Vagina (tissue), 2 donors: ENCODE measurements around the gene RANBP3. TPM values are rescaled to one million over a fixed set of nuclear protein-coding genes. Genes with fewer than 3 reads are reported as not detected.
"Not testable (repeated sequence)": the region's sequence is repeated elsewhere in the genome, so short reads cannot be mapped to it uniquely, and the experiment has no call there.

ENCODE experiments used
- DNase-seq, 2 donors: peaks; one replicate each; pipeline ENCODE4 v3.0.0-alpha.2; 2017; ENCODE audit errors: extremely low spot score in 2 of 2
- H3K27ac ChIP-seq: fragments of 200-600 bp; sonication (generic); one replicate; pipeline ENCODE4 v1.5.1; 2019
- H3K27me3 ChIP-seq: fragments of 200-600 bp; sonication (generic); one replicate; pipeline ENCODE4 v1.5.1; 2019
- H3K36me3 ChIP-seq, 2 donors: fragments of 200-600 bp; sonication (generic); one replicate each; pipeline ENCODE4 v1.5.1; 2017 to 2019
- H3K4me1 ChIP-seq: fragments of 200-600 bp; sonication (generic); one replicate; pipeline ENCODE4 v1.5.1; 2019
- H3K4me3 ChIP-seq, 2 donors: fragments of 200-600 bp; sonication (generic); 1 replicate in 1 of 2; 2 replicates in 1 of 2; pipeline ENCODE4 v1.5.1; 2016 to 2019
- H3K9me3 ChIP-seq: fragments of 200-600 bp; sonication (generic); one replicate; pipeline ENCODE4 v1.5.1; 2019
- CTCF ChIP-seq, 3 experiments: fragments of 450-650 bp in 2 of 3; fragments of 200-600 bp in 1 of 3; sonication (generic) in 1 of 3; IDR thresholded peaks; one replicate each; pipeline ENCODE4 v1.5.1; 2017 to 2019; ENCODE audit warnings: antibody characterized with exemption in 3 of 3, mild to moderate bottlenecking in 2 of 3, moderate library complexity in 2 of 3
- POLR2A ChIP-seq, 2 donors: fragments of 450-650 bp; IDR thresholded peaks; one replicate each; pipeline ENCODE4 v1.6.1; 2017; ENCODE audit warnings: antibody characterized with exemption in 2 of 2, mild to moderate bottlenecking in 2 of 2, moderate library complexity in 2 of 2
- POLR2AphosphoS5 ChIP-seq, 2 donors: sonication (generic); formaldehyde crosslinking; IDR thresholded peaks; one replicate each; pipeline ENCODE4 v1.9.0; 2017; ENCODE audit warnings: antibody characterized with exemption in 2 of 2, mild to moderate bottlenecking in 2 of 2, low read depth in 1 of 2; ENCODE audit not compliant: insufficient read depth in 1 of 2
- intact Hi-C: fragments of 100-400 bp; cut with DNase I; formaldehyde crosslinking; loops from one replicate; pipeline ENCODE4 v1.15.1; 2023
- total RNA-seq: library from RNA; depleted of rRNA; stranded (reverse); fragments of >200 nt; gene quantifications from one replicate; pipeline ENCODE4 v1.2.3, GENCODE V29; 2016

Gene RANBP3
- total RNA-seq, 1 donor from 2014 or later: 110 TPM

DNA sequence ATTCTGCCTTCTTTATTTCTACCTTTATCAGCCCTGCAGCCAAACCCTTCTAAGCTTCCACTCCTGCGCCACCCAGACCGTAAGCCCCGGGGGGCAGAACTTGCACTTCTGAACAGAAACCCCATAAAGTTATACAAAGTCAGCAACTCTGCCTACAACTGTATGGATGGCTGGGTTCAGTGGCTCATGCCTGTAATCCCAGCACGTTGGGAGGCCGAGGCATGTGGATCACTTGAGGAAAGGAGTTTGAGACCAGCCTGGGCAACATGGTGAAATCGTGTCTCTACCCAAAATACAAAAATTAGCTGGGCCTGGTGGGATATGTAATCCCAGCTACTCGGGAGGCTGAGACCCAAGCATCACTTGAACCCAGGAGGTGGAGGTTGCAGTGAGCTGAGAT is 10.4 kb downstream of the RANBP3 start:
- H3K9me3 ChIP-seq: no peaks in the 10 kb centered on the region
- no peaks in the 10 kb centered on the region for H3K36me3 ChIP-seq
- intact Hi-C loops: no loop called here
- peaks cover 81% of the 10 kb centered on the region for H3K4me1 ChIP-seq
- H3K27ac ChIP-seq: peak overlapping the region; percentile 90
- no peak overlapping the region for H3K4me3 ChIP-seq
- no peak for DNase-seq
- H3K27me3 ChIP-seq: no peaks in the 10 kb centered on the region
- no peak for TF ChIP-seq CTCF (IDR thresholded peaks at IDR 0.05)
- no peak for TF ChIP-seq POLR2AphosphoS5 (IDR thresholded peaks at IDR 0.05; ENCODE audit: insufficient read depth in 1 of 2, low read depth in 1 of 2)
- TF ChIP-seq POLR2A (IDR thresholded peaks at IDR 0.05): no peak

DNA sequence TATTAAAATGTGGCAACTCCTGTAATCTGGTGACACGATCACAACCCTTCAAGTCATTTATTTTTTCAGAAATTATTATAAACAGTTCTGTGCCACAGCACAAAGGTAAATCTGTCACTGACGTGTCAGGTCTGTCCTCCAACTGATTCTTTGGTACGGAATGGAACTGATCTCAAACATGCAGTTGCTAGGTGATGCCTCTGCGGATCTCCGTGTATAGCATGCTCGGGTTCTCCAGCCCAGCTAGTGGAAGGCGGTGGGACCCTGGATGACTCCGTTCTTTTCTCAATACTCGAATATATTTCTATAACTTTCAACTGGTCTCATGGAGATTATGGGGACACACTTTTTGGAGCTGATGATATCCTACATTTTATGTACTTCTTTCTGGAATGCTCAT is 11.0 kb downstream of the RANBP3 start:
- Histone ChIP-seq H3K27me3 (no peaks in the 10 kb centered on the region), H3K9me3 (no peaks in the 10 kb centered on the region), H3K36me3 (no peaks in the 10 kb centered on the region), H3K4me1 (peaks cover 84% of the 10 kb centered on the region), H3K27ac (peak overlapping the region; percentile 90), H3K4me3 (no peak overlapping the region)
- intact Hi-C loops: no loop called here
- DNase-seq: no peak
- TF ChIP-seq POLR2A (IDR thresholded peaks at IDR 0.05) (no peak), CTCF (IDR thresholded peaks at IDR 0.05) (no peak), POLR2AphosphoS5 (IDR thresholded peaks at IDR 0.05; ENCODE audit: insufficient read depth in 1 of 2, low read depth in 1 of 2) (no peak)

DNA sequence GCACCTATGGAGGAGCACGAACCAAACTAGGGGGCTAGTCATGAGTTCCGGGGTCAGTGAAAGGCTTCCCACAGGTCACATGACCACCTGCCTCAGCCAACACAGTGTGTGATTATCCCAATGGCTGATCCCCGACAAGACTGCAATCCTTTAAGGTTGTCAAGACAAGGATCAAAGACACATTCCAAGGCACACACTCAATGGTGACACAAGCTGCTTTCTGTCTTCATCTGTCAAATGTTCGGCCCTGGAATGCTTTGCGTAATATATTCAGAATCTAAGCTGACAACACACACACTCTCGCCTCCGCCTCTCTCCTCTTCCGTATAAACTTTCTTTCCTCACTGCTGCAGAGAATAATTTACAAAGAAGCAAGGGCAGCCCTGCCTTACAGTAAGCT is 11.7 kb downstream of the RANBP3 start:
- H3K4me3 ChIP-seq: no peak overlapping the region
- DNase-seq: no peak
- H3K9me3 ChIP-seq: no peaks in the 10 kb centered on the region
- no peaks in the 10 kb centered on the region for H3K36me3 ChIP-seq
- peak overlapping the region; percentile 90 for H3K27ac ChIP-seq
- H3K27me3 ChIP-seq: no peaks in the 10 kb centered on the region
- TF ChIP-seq POLR2AphosphoS5 (IDR thresholded peaks at IDR 0.05; ENCODE audit: insufficient read depth in 1 of 2, low read depth in 1 of 2) (no peak), CTCF (IDR thresholded peaks at IDR 0.05) (no peak), POLR2A (IDR thresholded peaks at IDR 0.05) (no peak)
- intact Hi-C loops: no loop called here
- H3K4me1 ChIP-seq: peaks cover 88% of the 10 kb centered on the region

- DNase-seq: no peak
- Histone ChIP-seq H3K9me3 (no peaks in the 10 kb centered on the region), H3K27me3 (no peaks in the 10 kb centered on the region), H3K36me3 (no peaks in the 10 kb centered on the region), H3K27ac (no peak overlapping the region), H3K4me3 (no peak overlapping the region), H3K4me1 (peaks cover 96% of the 10 kb centered on the region)
- intact Hi-C loops: no loop called here
- TF ChIP-seq CTCF (IDR thresholded peaks at IDR 0.05) (no peak), POLR2AphosphoS5 (IDR thresholded peaks at IDR 0.05; ENCODE audit: insufficient read depth in 1 of 2, low read depth in 1 of 2) (no peak), POLR2A (IDR thresholded peaks at IDR 0.05) (no peak)
Measured at GRCh38 chr19:5964816-5965565, 12.9 kb downstream of the RANBP3 start.

- H3K9me3 ChIP-seq: no peaks in the 10 kb centered on the region
- no peaks in the 10 kb centered on the region for H3K36me3 ChIP-seq
- intact Hi-C loops: no loop called here
- DNase-seq: no peak
- H3K4me3 ChIP-seq: no peak overlapping the region
- H3K27me3 ChIP-seq: no peaks in the 10 kb centered on the region
- no peak for TF ChIP-seq POLR2A (IDR thresholded peaks at IDR 0.05)
- no peak for TF ChIP-seq CTCF (IDR thresholded peaks at IDR 0.05)
- no peak for TF ChIP-seq POLR2AphosphoS5 (IDR thresholded peaks at IDR 0.05; ENCODE audit: insufficient read depth in 1 of 2, low read depth in 1 of 2)
- H3K4me1 ChIP-seq: peaks cover 96% of the 10 kb centered on the region
- no peak overlapping the region for H3K27ac ChIP-seq
Measured at GRCh38 chr19:5963855-5964254, 14.1 kb downstream of the RANBP3 start.

DNA sequence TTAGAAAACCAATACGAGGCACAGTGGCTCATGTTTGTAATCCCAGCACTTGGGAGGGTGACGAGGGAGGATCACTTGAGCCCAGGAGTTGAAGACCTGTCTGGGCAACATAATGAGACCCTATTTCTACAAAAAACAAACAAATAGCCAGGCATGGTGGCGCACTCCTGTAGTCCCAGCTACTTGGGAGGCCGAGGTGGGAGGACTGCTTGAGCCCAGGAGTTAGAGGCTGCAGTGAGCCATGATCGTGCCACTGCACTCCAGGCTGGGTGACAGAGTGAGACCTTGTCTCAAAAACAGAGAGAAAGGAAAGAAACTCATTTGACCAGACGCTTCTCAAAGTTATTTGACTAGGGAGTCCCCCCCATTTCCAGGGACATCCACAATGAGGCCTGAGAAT is 14.7 kb downstream of the RANBP3 start:
- H3K27ac ChIP-seq, H3K9me3 ChIP-seq, intact Hi-C loops, H3K36me3 ChIP-seq, H3K27me3 ChIP-seq, H3K4me3 ChIP-seq, DNase-seq: not testable (repeated sequence)
- H3K4me1 ChIP-seq: peaks cover 95% of the 10 kb centered on the region
